Measurements from ENCODE around the gene PDILT. TPM values are rescaled to one million over a fixed set of nuclear protein-coding genes. Genes with fewer than 3 reads are reported as not detected.

The PDILT gene
- total and polyA plus RNA-seq, 2 of the 8 experiments (the other 6 are each of a cell fraction or from before 2014, with no cell fraction given), result not detected

DNA sequence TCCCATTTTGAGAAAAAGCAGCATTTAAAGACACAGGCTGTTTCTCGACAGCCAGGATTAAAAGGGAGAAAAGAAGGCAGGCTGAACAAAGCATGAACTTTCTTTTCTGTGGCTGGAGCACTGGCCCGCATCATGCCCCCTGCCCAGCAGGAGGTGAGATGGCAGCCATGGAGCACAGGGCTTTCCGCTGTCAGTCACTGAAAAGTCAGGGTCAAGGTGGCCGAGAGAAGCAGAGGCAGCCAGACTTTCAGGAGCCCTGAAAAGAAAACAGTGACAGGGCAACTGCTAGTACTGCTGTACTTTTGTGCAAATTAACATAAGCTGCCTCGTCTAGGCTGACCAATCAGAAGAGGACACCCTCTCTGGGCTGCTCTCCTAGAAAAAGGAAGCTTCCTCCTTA, 71.4 kb downstream of the PDILT start:
- DNase-seq (ENCODE audit: low read depth in 1 of 2, low spot score in 2 of 2) (no peak), FAIRE-seq (no peak)
- Histone ChIP-seq H4K8ac (ENCODE audit: extremely low read depth, insufficient read depth, low read length) (no peak overlapping the region), H3K79me2 (ENCODE audit: control insufficient read depth in 1 of 2, insufficient read depth in 2 of 2, low read length in 2 of 2) (no peaks in the 10 kb centered on the region), H2BK15ac (ENCODE audit: low read length) (no peak overlapping the region), H2BK20ac (ENCODE audit: low read length) (no peak overlapping the region), H3K4me2 (ENCODE audit: insufficient read depth in 1 of 2, low read depth in 2 of 2, low read length in 2 of 2) (no peak overlapping the region), H3K9ac (replicated peaks in 1 of 4; ENCODE audit: extremely low read depth in 1 of 4, low read depth in 3 of 4, low read length in 3 of 4) (no peak overlapping the region), H2AK5ac (ENCODE audit: low read depth, low read length) (no peak overlapping the region), H3K23me2 (ENCODE audit: low read depth, low read length) (no peaks in the 10 kb centered on the region), H4K20me1 (replicated peaks in 1 of 2; ENCODE audit: control insufficient read depth in 1 of 2, insufficient read depth in 2 of 2, low read length in 2 of 2) (no peaks in the 10 kb centered on the region), H3K4ac (replicated peaks; ENCODE audit: insufficient read length, low read depth, low read length) (no peak overlapping the region), H2BK12ac (ENCODE audit: low read depth, low read length) (no peak overlapping the region), H3K79me1 (ENCODE audit: low read depth, low read length) (no peaks in the 10 kb centered on the region), H3K36me3 (ENCODE audit: control insufficient read depth in 2 of 4, insufficient read depth in 4 of 4, low read length in 3 of 4) (no peaks in the 10 kb centered on the region), H3K9me3 (ENCODE audit: insufficient read depth in 2 of 2, low read depth in 1 of 2, low read length in 1 of 2) (no peaks in the 10 kb centered on the region), H4K5ac (ENCODE audit: insufficient read length, low read depth, low read length) (no peak overlapping the region), H3K27ac (ENCODE audit: low read depth, low read length) (no peak overlapping the region), H3K27me3 (replicated peaks in 1 of 4; ENCODE audit: control insufficient read depth in 3 of 4, extremely low read depth in 1 of 4, insufficient read depth in 3 of 4, low read length in 3 of 4) (no peaks in the 10 kb centered on the region), H3K56ac (replicated peaks; ENCODE audit: insufficient read length, low read depth, low read length) (no peak overlapping the region), H3K14ac (ENCODE audit: insufficient read length) (no peak overlapping the region), H4K91ac (replicated peaks; ENCODE audit: insufficient read length, low read length) (no peak overlapping the region), H2BK5ac (ENCODE audit: low read depth, low read length) (no peak overlapping the region), H3K23ac (ENCODE audit: insufficient read length) (no peak overlapping the region), H2AFZ (ENCODE audit: low read length) (no peak overlapping the region), H3K4me3 (ENCODE audit: extremely low read depth in 1 of 4, insufficient read depth in 2 of 4, low read depth in 3 of 4, low read length in 4 of 4) (no peak overlapping the region), H2BK120ac (replicated peaks; ENCODE audit: low read depth, low read length) (no peak overlapping the region), H3K18ac (ENCODE audit: extremely low read depth, low read length) (no peak overlapping the region), H3K4me1 (replicated peaks in 1 of 4; ENCODE audit: control insufficient read depth in 3 of 4, insufficient read depth in 4 of 4, low read length in 3 of 4) (no peaks in the 10 kb centered on the region; a peak in 1 of 7 replicates)
- ChIA-PET CTCF (ENCODE audit: partially characterized antibody) (interaction anchor here (1.2 to 7.5 kb wide), 3 partner anchors 15 to 426 kb away, joined by 3 to 47 read pairs (median 3); no protein-coding TSS in a partner anchor), POLR2A (ENCODE audit: partially characterized antibody) (interaction anchor here (1.5 kb wide), 1 partner anchor 9 kb away, joined by 4 read pairs; no protein-coding TSS in a partner anchor)
- 85% methylated on average over 5 of the region's 5 CpGs; no CpG with 5 or more reads in 1 of the 2 experiments for WGBS, 2 experiments (ENCODE audit: extremely low coverage in 1 of 2, insufficient coverage in 1 of 2, insufficient read length in 1 of 2, insufficient replicate concordance in 2 of 2, low coverage in 1 of 2, low lambda C conversion rate in 2 of 2, missing lambda C conversion rate in 1 of 2)
- no peak for TF ChIP-seq CHD2 (IDR thresholded peaks at IDR 0.05; ENCODE audit: low read length)
- TF ChIP-seq RAD21 (IDR thresholded peaks at IDR 0.05 in 1 of 2, conservative IDR thresholded peaks at IDR 0.05 in 1 of 2; ENCODE audit: low read depth in 2 of 2, low read length in 2 of 2), result no peak

All from H1 (cell line).